Right lobe of liver (tissue), 6 donors: Measurements from ENCODE around the gene SLC50A1. TPM values are rescaled to one million over a fixed set of nuclear protein-coding genes. Genes with fewer than 3 reads are reported as not detected.

ENCODE experiments used
- ATAC-seq, 4 donors: fragments of 200-7000 bp; cut with Tn5 transposase; one replicate each; pipeline ENCODE4 v1.9.1; 2020; ENCODE audit warnings: mild to moderate bottlenecking in 4 of 4, moderate library complexity in 4 of 4
- DNase-seq, 3 donors: peaks; one replicate each; pipeline ENCODE4 v3.0.0-alpha.2; 2020
- H3K27ac ChIP-seq, 3 donors: fragments of 200-600 bp; one replicate each; pipeline ENCODE4 v1.8.0; 2022
- H3K27me3 ChIP-seq, 2 donors: fragments of 200-600 bp; one replicate each; pipeline ENCODE4 v1.8.0; 2022
- H3K36me3 ChIP-seq, 4 donors: fragments of 200-600 bp; sonication (generic) in 1 of 4; one replicate each; pipeline versions ENCODE4 v1.5.1 to v1.8.0; 2017 to 2022; ENCODE audit warnings: control low read depth in 1 of 4
- H3K4me1 ChIP-seq, 4 donors: fragments of 200-600 bp; sonication (generic) in 1 of 4; one replicate each; pipeline versions ENCODE4 v1.5.1 to v1.8.0; 2017 to 2022; ENCODE audit warnings: control low read depth in 1 of 4
- H3K4me3 ChIP-seq, 3 donors: fragments of 200-600 bp; one replicate each; pipeline ENCODE4 v1.8.0; 2022
- H3K9me3 ChIP-seq, 4 donors: fragments of 200-600 bp; sonication (generic) in 1 of 4; one replicate each; pipeline versions ENCODE4 v1.5.1 to v1.8.0; 2017 to 2022; ENCODE audit warnings: control low read depth in 1 of 4
- POLR2A ChIP-seq: fragments of 450-650 bp; IDR thresholded peaks from one replicate; pipeline ENCODE4 v1.6.1; 2017; ENCODE audit warnings: antibody characterized with exemption, mild to moderate bottlenecking
- whole genome bisulfite sequencing: methylation state at CpG from one replicate; pipeline ENCODE4 v1.1.6; 2018; ENCODE audit warnings: low coverage, low lambda C conversion rate; ENCODE audit not compliant: insufficient coverage; ENCODE audit errors: missing lambda C conversion rate; 5-methylcytosine and 5-hydroxymethylcytosine counted together
- intact Hi-C, 2 donors: fragments of 100-400 bp; cut with DNase I; formaldehyde crosslinking; loops; one replicate each; pipeline versions ENCODE4 v1.11.2 to v1.14.1; 2022
- total RNA-seq, 6 experiments: library from RNA; depleted of rRNA in 2 of 6; stranded (reverse); fragments of >200 nt in 2 of 6; fragmentation: NEBNext Ultra II Directional in 3 of 6; extraction: Animal tissue kit (Norgen Biotek cat#: 25700) in 3 of 6; gene quantifications; one replicate each; pipeline versions ENCODE4 v1.1.0 to v1.2.4, GENCODE V29; 2016 to 2023
- TF ChIP-seq, protein P1 (sequence below), 4 donors: fragments of 200-600 bp in 3 of 4; fragments of 450-650 bp in 1 of 4; IDR thresholded peaks; one replicate each; pipeline versions ENCODE4 v1.5.1 to v1.8.0; 2016 to 2022; ENCODE audit warnings: antibody characterized with exemption in 4 of 4, mild to moderate bottlenecking in 2 of 4
- donor health status: DM: no; HTN: yes; CAD: no.
- donor health status: DM: no; HTN: no; CAD: no.
- donor health status: DM: no; HTN: no; CAD: no.
- donor health status: DM: no; HTN: yes; CAD: no.
- donor health status: DM: no; HTN: yes; CAD: no.

Gene SLC50A1
- total RNA-seq, 6 experiments from 2014 or later: 16.2 to 28.1 (median 24.4) TPM

GRCh38 chr1:155094622-155094948 lies 41.1 kb upstream of the SLC50A1 start:
- intact Hi-C loops: loop anchor here (5.0 kb wide), 1 partner anchor 73 kb away; no protein-coding TSS in a partner anchor
- Histone ChIP-seq H3K27me3 (no peaks in the 10 kb centered on the region), H3K4me1 (peaks cover 0 to 25% (median 11%) of the 10 kb centered on the region in 4 donors), H3K9me3 (no peaks in the 10 kb centered on the region), H3K27ac (peak overlapping the region; percentile 55 to 76 (median 66)), H3K4me3 (no peak overlapping the region), H3K36me3 (no peaks in the 10 kb centered on the region)
- WGBS: 78% methylated on average over 2 of the region's 2 CpGs
- DNase-seq (peak in 1 of 3 donors; percentile 37), ATAC-seq (no peak)
- TF ChIP-seq, protein P1, sequence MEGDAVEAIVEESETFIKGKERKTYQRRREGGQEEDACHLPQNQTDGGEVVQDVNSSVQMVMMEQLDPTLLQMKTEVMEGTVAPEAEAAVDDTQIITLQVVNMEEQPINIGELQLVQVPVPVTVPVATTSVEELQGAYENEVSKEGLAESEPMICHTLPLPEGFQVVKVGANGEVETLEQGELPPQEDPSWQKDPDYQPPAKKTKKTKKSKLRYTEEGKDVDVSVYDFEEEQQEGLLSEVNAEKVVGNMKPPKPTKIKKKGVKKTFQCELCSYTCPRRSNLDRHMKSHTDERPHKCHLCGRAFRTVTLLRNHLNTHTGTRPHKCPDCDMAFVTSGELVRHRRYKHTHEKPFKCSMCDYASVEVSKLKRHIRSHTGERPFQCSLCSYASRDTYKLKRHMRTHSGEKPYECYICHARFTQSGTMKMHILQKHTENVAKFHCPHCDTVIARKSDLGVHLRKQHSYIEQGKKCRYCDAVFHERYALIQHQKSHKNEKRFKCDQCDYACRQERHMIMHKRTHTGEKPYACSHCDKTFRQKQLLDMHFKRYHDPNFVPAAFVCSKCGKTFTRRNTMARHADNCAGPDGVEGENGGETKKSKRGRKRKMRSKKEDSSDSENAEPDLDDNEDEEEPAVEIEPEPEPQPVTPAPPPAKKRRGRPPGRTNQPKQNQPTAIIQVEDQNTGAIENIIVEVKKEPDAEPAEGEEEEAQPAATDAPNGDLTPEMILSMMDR (IDR thresholded peaks at IDR 0.05): peak in 1 of 4 donors; percentile 9
- no peak for TF ChIP-seq POLR2A

GRCh38 chr1:155099331-155099730 lies 36.3 kb upstream of the SLC50A1 start:
- Histone ChIP-seq H3K36me3 (no peaks in the 10 kb centered on the region), H3K9me3 (no peaks in the 10 kb centered on the region), H3K27me3 (no peaks in the 10 kb centered on the region), H3K4me1 (peaks cover 0 to 34% (median 17%) of the 10 kb centered on the region in 4 donors), H3K4me3 (no peak overlapping the region), H3K27ac (no peak overlapping the region)
- WGBS: 79% methylated on average over 7 of the region's 7 CpGs
- TF ChIP-seq, protein P1 (IDR thresholded peaks at IDR 0.05): no peak
- no peak for TF ChIP-seq POLR2A
- no peak for ATAC-seq
- intact Hi-C loops: no loop called here
- no peak for DNase-seq

DNA sequence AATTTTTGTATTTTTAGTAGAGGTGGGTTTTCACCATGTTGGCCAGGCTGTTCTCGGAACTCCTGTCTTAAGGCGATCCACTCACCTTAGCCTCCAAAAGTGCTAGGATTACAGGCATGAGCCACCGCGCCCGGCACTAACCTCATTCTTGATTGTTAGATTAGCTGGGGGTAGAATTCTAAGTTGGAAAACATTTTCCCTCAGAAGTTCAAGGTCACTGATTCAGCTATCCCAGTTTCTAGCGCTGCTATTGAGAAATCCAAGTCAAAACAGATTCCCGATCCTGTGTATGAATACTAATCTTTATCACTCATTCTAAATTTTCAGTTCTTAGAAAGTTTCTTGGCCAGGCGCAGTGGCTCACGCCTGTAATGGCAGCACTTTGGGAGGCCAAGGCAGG lies 32.3 kb upstream of the SLC50A1 start:
- 25% methylated on average over 9 of the region's 9 CpGs for WGBS
- intact Hi-C loops: no loop called here
- Histone ChIP-seq H3K36me3 (no peaks in the 10 kb centered on the region), H3K4me1 (peaks cover 0 to 60% (median 29%) of the 10 kb centered on the region in 4 donors), H3K9me3 (no peaks in the 10 kb centered on the region), H3K27ac (peak overlapping the region; percentile 97 to 100 (median 99)), H3K27me3 (no peaks in the 10 kb centered on the region), H3K4me3 (no peak overlapping the region)
- no peak for TF ChIP-seq POLR2A
- TF ChIP-seq, protein P1 (IDR thresholded peaks at IDR 0.05): no peak
- peak in 3 of 4 donors; percentile 4 to 8 (median 7) for ATAC-seq
- peak in 1 of 3 donors; percentile 40 for DNase-seq

DNA sequence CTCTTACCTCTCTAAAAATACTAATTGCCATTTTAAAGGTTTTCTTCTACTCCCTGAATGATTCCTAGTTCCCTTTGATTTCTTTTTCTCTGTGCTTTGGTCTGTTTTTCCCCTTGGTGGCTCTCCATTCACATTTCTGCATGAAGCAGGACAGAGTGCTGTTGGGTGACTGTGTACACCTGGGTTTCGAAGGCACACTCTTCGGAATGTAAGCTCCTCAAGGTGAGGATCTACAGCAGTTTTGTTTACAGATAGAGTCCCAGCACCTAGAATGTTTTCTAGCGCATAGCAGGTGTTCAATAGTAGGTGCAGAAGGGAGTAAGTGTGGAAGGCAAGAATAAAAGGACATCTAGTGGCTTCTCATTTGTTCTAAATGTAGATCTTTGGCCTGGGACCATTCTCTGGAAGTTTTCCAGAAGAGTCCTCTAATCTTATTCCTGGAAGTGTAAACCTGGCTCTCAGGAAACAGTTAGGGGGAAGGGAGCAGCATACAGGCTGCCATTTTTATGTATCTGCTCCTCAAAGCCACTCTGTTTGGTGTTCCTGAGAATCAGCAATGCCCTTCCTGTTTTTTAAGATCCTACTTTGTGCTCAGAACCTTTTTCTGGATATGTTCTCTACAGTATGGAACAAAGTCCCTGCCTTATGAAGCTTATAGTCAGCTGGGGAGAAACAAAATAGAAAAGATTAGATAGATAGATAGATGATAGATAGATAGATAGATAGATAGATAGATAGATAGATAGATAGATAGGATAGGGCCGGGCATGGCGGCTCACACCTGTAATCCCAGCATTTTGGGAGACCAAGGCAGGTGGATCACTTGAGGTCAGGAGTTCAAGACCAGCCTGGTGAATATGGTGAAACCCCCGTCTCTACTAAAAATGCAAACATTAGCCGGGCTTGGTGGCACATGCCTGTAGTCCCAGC lies 30.8 kb upstream of the SLC50A1 start:
- no peaks in the 10 kb centered on the region for H3K9me3 ChIP-seq
- no peak overlapping the region for H3K4me3 ChIP-seq
- no peaks in the 10 kb centered on the region for H3K27me3 ChIP-seq
- peak overlapping the region; percentile 97 to 100 (median 99) for H3K27ac ChIP-seq
- H3K4me1 ChIP-seq: peaks cover 0 to 61% (median 29%) of the 10 kb centered on the region in 4 donors
- TF ChIP-seq POLR2A: no peak
- TF ChIP-seq, protein P1 (IDR thresholded peaks at IDR 0.05): no peak
- H3K36me3 ChIP-seq: no peaks in the 10 kb centered on the region
- DNase-seq (no peak), ATAC-seq (peak in 3 of 4 donors; percentile 0 to 4 (median 3))
- WGBS: 28% methylated on average over 7 of the region's 7 CpGs
- intact Hi-C loops: loop anchor here in 1 of 2 donors (2.0 kb wide), 1 partner anchor 22 kb away; the partner anchor contains the start of gene EFNA1
